Kidney (tissue), 14 donors: Measurements from ENCODE around the gene TSNAXIP1. TPM values are rescaled to one million over a fixed set of nuclear protein-coding genes. Genes with fewer than 3 reads are reported as not detected.

Source experiments
- DNase-seq, 5 donors: peaks; one replicate each; pipeline ENCODE4 v3.0.0-alpha.2; 2013 to 2020
- FAIRE-seq: peaks from 2 replicates; lab custom pipeline; 2012; peaks lifted over from hg19 to GRCh38; lab: Jason Lieb, UNC
- H3K27ac ChIP-seq, 2 donors: one replicate each; pipeline ENCODE4 v1.7.0; 2013; ENCODE audit warnings: low read depth in 2 of 2, low read length in 2 of 2, inconsistent platforms in 1 of 2
- H3K27me3 ChIP-seq: one replicate; pipeline ENCODE4 v1.7.1; 2013; ENCODE audit warnings: low read length, inconsistent platforms; ENCODE audit not compliant: control insufficient read depth, insufficient read depth
- H3K36me3 ChIP-seq, 3 donors: one replicate each; pipeline versions ENCODE4 v1.7.0 to v1.7.1; 2013; ENCODE audit warnings: low read length in 3 of 3, control low read depth in 1 of 3, inconsistent platforms in 1 of 3; ENCODE audit not compliant: insufficient read depth in 3 of 3, control insufficient read depth in 2 of 3
- H3K4me1 ChIP-seq, 3 donors: one replicate each; pipeline versions ENCODE4 v1.7.0 to v1.7.1; 2013; ENCODE audit warnings: low read length in 3 of 3, inconsistent platforms in 1 of 3, low read depth in 1 of 3; ENCODE audit not compliant: control insufficient read depth in 2 of 3, insufficient read depth in 2 of 3
- H3K4me3 ChIP-seq, 3 donors: one replicate each; pipeline versions ENCODE4 v1.7.0 to v1.8.1; 2013; ENCODE audit warnings: low read length in 3 of 3, control low read depth in 1 of 3, inconsistent platforms in 1 of 3
- H3K9ac ChIP-seq, 3 donors: one replicate each; pipeline versions ENCODE4 v1.7.0 to v1.7.1; 2013; ENCODE audit warnings: low read length in 3 of 3, control low read depth in 1 of 3, inconsistent platforms in 1 of 3
- H3K9me3 ChIP-seq, 3 donors: one replicate each; pipeline versions ENCODE4 v1.7.0 to v1.7.1; 2013; ENCODE audit warnings: low read length in 3 of 3, control low read depth in 1 of 3, inconsistent platforms in 1 of 3; ENCODE audit not compliant: control insufficient read depth in 2 of 3, insufficient read depth in 1 of 3
- CTCF ChIP-seq: IDR thresholded peaks from 3 replicates; pipeline ENCODE4 v1.5.1; 2012; ENCODE audit warnings: mild to moderate bottlenecking, moderate library complexity, borderline replicate concordance; ENCODE audit not compliant: insufficient read depth; ENCODE audit errors: extremely low read depth
- intact Hi-C: fragments of 100-400 bp; cut with DNase I; formaldehyde crosslinking; loops from one replicate; pipeline ENCODE4 v1.11.1; 2022
- polyA plus RNA-seq: library from polyadenylated mRNA; stranded (reverse); fragments of 350-450 nt; fragmentation: Illumina TruSeq; extraction: RNeasy Lipid Tissue Mini Kit (QIAGEN cat#74804); gene quantifications from one replicate; pipeline ENCODE4 v1.2.3, GENCODE V29; 2014; ENCODE audit warnings: low read depth, low replicate concordance; ENCODE audit not compliant: insufficient read depth
- total RNA-seq: library from RNA; stranded (reverse); fragmentation: NEBNext Ultra II Directional; extraction: Animal tissue kit (Norgen Biotek cat#: 25700); gene quantifications from one replicate; pipeline ENCODE4 v1.2.1, GENCODE V29; 2021
- donor health status: control.
- donor health status: control.
- donor health status: control.
- donor health status: control.
- donor health status: control.
- donor health status: DM: yes; HTN: yes; CAD: no.
- donor health status: Normal renal cell carcinoma (clear cell type).

TSNAXIP1 gene
- total and polyA plus RNA-seq, 2 donors from 2014 or later, result 2.8 to 3.9 TPM

DNA sequence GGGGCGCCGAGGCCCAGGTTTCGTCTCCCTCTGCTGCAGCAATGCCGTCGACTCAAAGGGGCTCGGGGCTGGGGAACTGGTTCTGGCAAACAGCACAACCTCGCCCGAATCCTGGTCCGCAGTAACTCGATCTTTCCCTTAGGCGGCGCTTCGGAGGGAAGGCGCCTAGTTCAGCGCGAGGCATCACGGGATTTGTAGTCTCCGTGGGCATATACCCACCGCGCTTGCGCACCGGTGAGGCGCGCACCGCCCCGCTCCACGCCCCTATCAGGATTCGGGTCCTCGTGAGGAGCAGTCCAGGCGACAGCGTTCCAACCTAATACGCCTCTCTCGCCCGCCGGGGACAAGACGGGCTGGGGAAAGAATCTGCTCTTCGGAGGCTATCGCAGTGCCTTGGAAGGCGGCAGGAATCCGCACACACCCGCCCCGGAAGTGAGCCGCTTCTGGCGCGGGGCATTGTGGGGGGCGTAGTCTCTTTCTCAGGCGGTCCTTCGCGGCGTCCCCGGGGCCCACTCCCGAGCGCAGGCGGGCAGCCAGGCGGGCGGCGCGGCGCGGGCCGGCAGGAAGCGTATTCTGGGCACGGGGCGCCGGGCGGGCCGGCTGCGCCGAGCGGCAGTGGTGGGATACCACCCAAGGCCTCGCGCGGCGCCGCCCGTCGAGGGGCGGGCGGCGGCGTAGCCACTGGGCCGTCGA, 35.3 kb downstream of the TSNAXIP1 start, which contains the start of gene THAP11:
Gene THAP11, plus strand, starts transcription at position 505 of the 693 bp plus-strand sequence. CDS start 235 bp downstream, outside the sequence.
- no peak for FAIRE-seq
- Histone ChIP-seq H3K27me3 (no peaks in the 10 kb centered on the region), H3K4me3 (peak within 1 kb of the TSS; percentile 76 to 96 (median 94)), H3K9ac (peak within 1 kb of the TSS; percentile 66 to 95 (median 94)), H3K4me1 (peaks cover 14 to 31% (median 31%) of the 10 kb centered on the region in 3 donors), H3K9me3 (no peaks in the 10 kb centered on the region), H3K27ac (peak within 1 kb of the TSS; percentile 98 to 100), H3K36me3 (no peaks in the 10 kb centered on the region)
- intact Hi-C loops, result no loop called here
- DNase-seq, result peak; percentile 97 to 99 (median 97)
- peak; percentile 91 for TF ChIP-seq CTCF

DNA sequence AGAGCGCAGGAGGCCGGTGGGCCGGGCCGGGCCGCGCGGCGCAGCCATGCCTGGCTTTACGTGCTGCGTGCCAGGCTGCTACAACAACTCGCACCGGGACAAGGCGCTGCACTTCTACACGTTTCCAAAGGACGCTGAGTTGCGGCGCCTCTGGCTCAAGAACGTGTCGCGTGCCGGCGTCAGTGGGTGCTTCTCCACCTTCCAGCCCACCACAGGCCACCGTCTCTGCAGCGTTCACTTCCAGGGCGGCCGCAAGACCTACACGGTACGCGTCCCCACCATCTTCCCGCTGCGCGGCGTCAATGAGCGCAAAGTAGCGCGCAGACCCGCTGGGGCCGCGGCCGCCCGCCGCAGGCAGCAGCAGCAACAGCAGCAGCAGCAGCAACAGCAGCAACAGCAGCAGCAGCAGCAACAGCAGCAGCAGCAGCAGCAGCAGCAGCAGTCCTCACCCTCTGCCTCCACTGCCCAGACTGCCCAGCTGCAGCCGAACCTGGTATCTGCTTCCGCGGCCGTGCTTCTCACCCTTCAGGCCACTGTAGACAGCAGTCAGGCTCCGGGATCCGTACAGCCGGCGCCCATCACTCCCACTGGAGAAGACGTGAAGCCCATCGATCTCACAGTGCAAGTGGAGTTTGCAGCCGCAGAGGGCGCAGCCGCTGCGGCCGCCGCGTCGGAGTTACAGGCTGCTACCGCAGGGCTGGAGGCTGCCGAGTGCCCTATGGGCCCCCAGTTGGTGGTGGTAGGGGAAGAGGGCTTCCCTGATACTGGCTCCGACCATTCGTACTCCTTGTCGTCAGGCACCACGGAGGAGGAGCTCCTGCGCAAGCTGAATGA, 36.0 kb downstream of the TSNAXIP1 start:
- intact Hi-C loops, result no loop called here
- Histone ChIP-seq H3K9ac (peak overlapping the region; percentile 53 to 68 (median 66)), H3K4me3 (peak overlapping the region; percentile 76 to 87 (median 77)), H3K9me3 (no peaks in the 10 kb centered on the region), H3K27ac (peak overlapping the region; percentile 98 to 100), H3K36me3 (no peaks in the 10 kb centered on the region), H3K27me3 (no peaks in the 10 kb centered on the region), H3K4me1 (peaks cover 14 to 35% (median 33%) of the 10 kb centered on the region in 3 donors)
- FAIRE-seq (no peak), DNase-seq (peak; percentile 67 to 88 (median 73))
- peak; percentile 6 for TF ChIP-seq CTCF

GRCh38 chr16:67843343-67843765, 36.7 kb downstream of the TSNAXIP1 start:
- peaks cover 14 to 40% (median 38%) of the 10 kb centered on the region in 3 donors for H3K4me1 ChIP-seq
- no peak for TF ChIP-seq CTCF
- DNase-seq (peak in 1 of 5 donors; percentile 37), FAIRE-seq (no peak)
- H3K27me3 ChIP-seq, result no peaks in the 10 kb centered on the region
- peak overlapping the region; percentile 76 to 87 (median 77) for H3K4me3 ChIP-seq
- intact Hi-C loops, result no loop called here
- H3K9me3 ChIP-seq, result no peaks in the 10 kb centered on the region
- no peaks in the 10 kb centered on the region for H3K36me3 ChIP-seq
- H3K9ac ChIP-seq, result peak overlapping the region; percentile 53 to 68 (median 66)
- peak overlapping the region in 1 of 2 donors; percentile 100 for H3K27ac ChIP-seq
